Kidney (tissue), 14 donors: ENCODE data around the gene USP5. TPM values are rescaled to one million over a fixed set of nuclear protein-coding genes. Genes with fewer than 3 reads are reported as not detected.

Experiments used
- DNase-seq, 5 donors: peaks; one replicate each; pipeline ENCODE4 v3.0.0-alpha.2; 2013 to 2020
- FAIRE-seq: peaks from 2 replicates; lab custom pipeline; 2012; peaks lifted over from hg19 to GRCh38; lab: Jason Lieb, UNC
- H3K27ac ChIP-seq, 2 donors: one replicate each; pipeline ENCODE4 v1.7.0; 2013; ENCODE audit warnings: low read depth in 2 of 2, low read length in 2 of 2, inconsistent platforms in 1 of 2
- H3K27me3 ChIP-seq: one replicate; pipeline ENCODE4 v1.7.1; 2013; ENCODE audit warnings: low read length, inconsistent platforms; ENCODE audit not compliant: control insufficient read depth, insufficient read depth
- H3K36me3 ChIP-seq, 3 donors: one replicate each; pipeline versions ENCODE4 v1.7.0 to v1.7.1; 2013; ENCODE audit warnings: low read length in 3 of 3, control low read depth in 1 of 3, inconsistent platforms in 1 of 3; ENCODE audit not compliant: insufficient read depth in 3 of 3, control insufficient read depth in 2 of 3
- H3K4me1 ChIP-seq, 3 donors: one replicate each; pipeline versions ENCODE4 v1.7.0 to v1.7.1; 2013; ENCODE audit warnings: low read length in 3 of 3, inconsistent platforms in 1 of 3, low read depth in 1 of 3; ENCODE audit not compliant: control insufficient read depth in 2 of 3, insufficient read depth in 2 of 3
- H3K4me3 ChIP-seq, 3 donors: one replicate each; pipeline versions ENCODE4 v1.7.0 to v1.8.1; 2013; ENCODE audit warnings: low read length in 3 of 3, control low read depth in 1 of 3, inconsistent platforms in 1 of 3
- H3K9ac ChIP-seq, 3 donors: one replicate each; pipeline versions ENCODE4 v1.7.0 to v1.7.1; 2013; ENCODE audit warnings: low read length in 3 of 3, control low read depth in 1 of 3, inconsistent platforms in 1 of 3
- H3K9me3 ChIP-seq, 3 donors: one replicate each; pipeline versions ENCODE4 v1.7.0 to v1.7.1; 2013; ENCODE audit warnings: low read length in 3 of 3, control low read depth in 1 of 3, inconsistent platforms in 1 of 3; ENCODE audit not compliant: control insufficient read depth in 2 of 3, insufficient read depth in 1 of 3
- CTCF ChIP-seq: IDR thresholded peaks from 3 replicates; pipeline ENCODE4 v1.5.1; 2012; ENCODE audit warnings: mild to moderate bottlenecking, moderate library complexity, borderline replicate concordance; ENCODE audit not compliant: insufficient read depth; ENCODE audit errors: extremely low read depth
- intact Hi-C: fragments of 100-400 bp; cut with DNase I; formaldehyde crosslinking; loops from one replicate; pipeline ENCODE4 v1.11.1; 2022
- polyA plus RNA-seq: library from polyadenylated mRNA; stranded (reverse); fragments of 350-450 nt; fragmentation: Illumina TruSeq; extraction: RNeasy Lipid Tissue Mini Kit (QIAGEN cat#74804); gene quantifications from one replicate; pipeline ENCODE4 v1.2.3, GENCODE V29; 2014; ENCODE audit warnings: low read depth, low replicate concordance; ENCODE audit not compliant: insufficient read depth
- total RNA-seq: library from RNA; stranded (reverse); fragmentation: NEBNext Ultra II Directional; extraction: Animal tissue kit (Norgen Biotek cat#: 25700); gene quantifications from one replicate; pipeline ENCODE4 v1.2.1, GENCODE V29; 2021
- donor health status: control.
- donor health status: control.
- donor health status: control.
- donor health status: control.
- donor health status: control.
- donor health status: DM: yes; HTN: yes; CAD: no.
- donor health status: Normal renal cell carcinoma (clear cell type).

The USP5 gene
- total and polyA plus RNA-seq, 2 donors from 2014 or later, result 52.3 to 75.5 TPM

GRCh38 chr12:6810758-6811157 lies 41.2 kb upstream of the USP5 start:
- TF ChIP-seq CTCF, result no peak
- Histone ChIP-seq H3K36me3 (no peaks in the 10 kb centered on the region), H3K4me3 (no peak overlapping the region), H3K27me3 (no peaks in the 10 kb centered on the region), H3K27ac (no peak overlapping the region), H3K9me3 (no peaks in the 10 kb centered on the region), H3K9ac (no peak overlapping the region), H3K4me1 (no peaks in the 10 kb centered on the region)
- DNase-seq (peak in 1 of 5 donors; percentile 9), FAIRE-seq (no peak)
- intact Hi-C loops, result no loop called here

- Histone ChIP-seq H3K9ac (no peak overlapping the region), H3K27ac (no peak overlapping the region), H3K36me3 (peaks cover 0 to 3% (median 0%) of the 10 kb centered on the region in 3 donors), H3K4me3 (no peak overlapping the region), H3K4me1 (peaks cover 0 to 4% (median 0%) of the 10 kb centered on the region in 3 donors), H3K9me3 (peaks cover 0 to 2% (median 0%) of the 10 kb centered on the region in 3 donors), H3K27me3 (no peaks in the 10 kb centered on the region)
- intact Hi-C loops, result no loop called here
- no peak for TF ChIP-seq CTCF
- FAIRE-seq (no peak), DNase-seq (no peak)
These were observed 38.6 kb upstream of the USP5 start for GRCh38 chr12:6813363-6813762.

- H3K27me3 ChIP-seq, result no peaks in the 10 kb centered on the region
- intact Hi-C loops, result no loop called here
- DNase-seq (no peak), FAIRE-seq (no peak)
- H3K4me3 ChIP-seq, result no peak overlapping the region
- H3K4me1 ChIP-seq, result peaks cover 0 to 8% (median 5%) of the 10 kb centered on the region in 3 donors
- TF ChIP-seq CTCF, result no peak
- peaks cover 0 to 3% (median 0%) of the 10 kb centered on the region in 3 donors for H3K36me3 ChIP-seq
- no peak overlapping the region for H3K9ac ChIP-seq
- peaks cover 0 to 2% (median 0%) of the 10 kb centered on the region in 3 donors for H3K9me3 ChIP-seq
- H3K27ac ChIP-seq, result no peak overlapping the region
These were observed 35.4 kb upstream of the USP5 start for GRCh38 chr12:6816598-6816997.

- intact Hi-C loops, result no loop called here
- Histone ChIP-seq H3K4me3 (no peak overlapping the region), H3K9ac (no peak overlapping the region), H3K27ac (no peak overlapping the region), H3K27me3 (no peaks in the 10 kb centered on the region), H3K36me3 (peaks cover 0 to 3% (median 0%) of the 10 kb centered on the region in 3 donors), H3K9me3 (peaks cover 0 to 2% (median 0%) of the 10 kb centered on the region in 3 donors), H3K4me1 (peaks cover 0 to 8% (median 8%) of the 10 kb centered on the region in 3 donors)
- DNase-seq (peak in 1 of 5 donors; percentile 53), FAIRE-seq (no peak)
- TF ChIP-seq CTCF, result no peak
These were observed 34.9 kb upstream of the USP5 start for GRCh38 chr12:6817098-6817497.
